Liver (tissue), 5 donors: ENCODE results near the gene COL10A1. TPM values are rescaled to one million over a fixed set of nuclear protein-coding genes. Genes with fewer than 3 reads are reported as not detected.

Experiments
- HNF4A ChIP-seq, 2 donors: conservative IDR thresholded peaks; 2 replicates each; pipeline ENCODE4 v1.6.1; 2016; ENCODE audit warnings: antibody characterized with exemption in 2 of 2, mild to moderate bottlenecking in 2 of 2
- JUND ChIP-seq, 2 donors: IDR thresholded peaks; 2 replicates each; pipeline ENCODE4 v1.6.1; 2016; ENCODE audit warnings: antibody characterized with exemption in 2 of 2
- TAF1 ChIP-seq: conservative IDR thresholded peaks from 2 replicates; pipeline ENCODE4 v1.6.1; 2016; ENCODE audit warnings: antibody characterized with exemption, mild to moderate bottlenecking
- polyA plus RNA-seq, 2 donors: library from polyadenylated mRNA; stranded (reverse) in 1 of 2; unstranded in 1 of 2; fragments of 200-250 nt in 1 of 2; fragments of >200 nt in 1 of 2; fragmentation: Nextera tagmentation in 1 of 2; extraction: Ambion mirVana in 1 of 2; gene quantifications; one replicate each; pipeline versions ENCODE4 v1.2.1 to v1.2.3, GENCODE V29; 2013 to 2015
- total RNA-seq, 2 donors: library from RNA; depleted of rRNA; stranded (reverse); fragments of >200 nt; gene quantifications; one replicate each; pipeline ENCODE4 v1.2.3, GENCODE V29; 2014
- donor health status: healthy.
- donor health status: healthy.
- donor health status: healthy.

Gene COL10A1
- total and polyA plus RNA-seq, 4 donors: 0.01 to 0.15 TPM; not detected in 2

- no peak for TF ChIP-seq JUND (IDR thresholded peaks at IDR 0.05)
- TF ChIP-seq HNF4A (conservative IDR thresholded peaks at IDR 0.05): no peak
- TF ChIP-seq TAF1: no peak
Measured at GRCh38 chr6:116070101-116070500, 55.8 kb downstream of the COL10A1 start (continued).

Other genes with a start within 250 kb of the COL10A1 start
- 10 to 100 TPM in 1 of 2 donors, 1 to 10 TPM in 1; 5.7 to 26.8 TPM for gene FRK, start 65.2 kb downstream of the COL10A1 start, total RNA-seq
- gene FRK, start 65.2 kb downstream of the COL10A1 start, polyA plus RNA-seq: 1 to 10 TPM; 3.6 to 4.9 TPM
- 10 to 100 TPM; 10.4 to 24.2 TPM for gene NT5DC1, start 25.3 kb downstream of the COL10A1 start, total RNA-seq
- 10 to 100 TPM; 22.3 to 31.4 TPM for gene NT5DC1, start 25.3 kb downstream of the COL10A1 start, polyA plus RNA-seq
- gene TSPYL4, start 127.9 kb upstream of the COL10A1 start, total RNA-seq: 1 to 10 TPM; 3.6 to 7.4 TPM
- 1 to 10 TPM; 3.7 to 3.8 TPM for gene TSPYL4, start 127.9 kb upstream of the COL10A1 start, polyA plus RNA-seq
- 10 to 100 TPM; 29.6 to 39.8 TPM for gene TSPYL1, start 153.8 kb upstream of the COL10A1 start, total RNA-seq
- gene TSPYL1, start 153.8 kb upstream of the COL10A1 start, polyA plus RNA-seq: 10 to 100 TPM; 25.1 to 30.8 TPM
- 10 to 100 TPM; 13.0 to 22.8 TPM for gene DSE, start 244.8 kb upstream of the COL10A1 start, total RNA-seq
- 1 to 10 TPM; 5.5 to 6.1 TPM for gene DSE, start 244.8 kb upstream of the COL10A1 start, polyA plus RNA-seq